Upper lobe of left lung (tissue), 4 donors: ENCODE data around the gene MOAP1.

ENCODE experiments used
- CTCF ChIP-seq, 6 experiments: fragments of 450-650 bp in 4 of 6; fragments of 200-600 bp in 2 of 6; sonication (generic) in 2 of 6; IDR thresholded peaks; one replicate each; pipeline ENCODE4 v1.5.1; 2016 to 2019; ENCODE audit warnings: antibody characterized with exemption in 6 of 6
- EP300 ChIP-seq, 4 donors: sonication (generic); formaldehyde crosslinking; IDR thresholded peaks; one replicate each; pipeline ENCODE4 v1.5.1; 2017; ENCODE audit warnings: antibody characterized with exemption in 4 of 4, control low read depth in 2 of 4

GRCh38 chr14:93146119-93146518 lies 38.6 kb downstream of the MOAP1 start:
- TF ChIP-seq EP300 (IDR thresholded peaks at IDR 0.05): no peak
- TF ChIP-seq CTCF (IDR thresholded peaks at IDR 0.05): no peak
